CD4-positive, alpha-beta T cell (primary cell): ENCODE data around the gene NANOS3. TPM values are rescaled to one million over a fixed set of nuclear protein-coding genes. Genes with fewer than 3 reads are reported as not detected.

Experiments
- ATAC-seq: fragments of 200-7000 bp; cut with Tn5 transposase; one replicate; pipeline ENCODE4 v1.10.0; 2022; ENCODE audit warnings: mild to moderate bottlenecking; ENCODE audit not compliant: poor library complexity
- CTCF ChIA-PET: fragments of 350-600 bp; sonication (Branson Sonifier 250); formaldehyde crosslinking; loops from one replicate; lab custom pipeline; 2021; ENCODE audit warnings: antibody characterized with exemption, inconsistent platforms; lab: Charles Lee
- POLR2A ChIA-PET: fragments of 350-600 bp; sonication (Branson Sonifier 250); formaldehyde crosslinking; loops from one replicate; lab custom pipeline; 2021; ENCODE audit warnings: antibody characterized with exemption, inconsistent platforms; lab: Charles Lee
- DNase-seq, 14 experiments: peaks; one replicate each; pipeline ENCODE4 v3.0.0-alpha.2; 2013 to 2020; ENCODE audit warnings: mixed read lengths in 2 of 14
- H3K27ac ChIP-seq, 2 donors: one replicate each; pipeline versions ENCODE4 v1.5.1 to v1.7.0; 2013; ENCODE audit warnings: low read length in 2 of 2, low read depth in 1 of 2, mild to moderate bottlenecking in 1 of 2
- H3K27me3 ChIP-seq, 2 experiments: 1 replicate in 1 of 2; 2 replicates in 1 of 2; pipeline versions ENCODE4 v1.6.1 to v1.7.0; 2013; ENCODE audit warnings: low read length in 2 of 2, control low read depth in 1 of 2, mild to moderate bottlenecking in 1 of 2, moderate library complexity in 1 of 2; ENCODE audit not compliant: insufficient read depth in 2 of 2, control insufficient read depth in 1 of 2
- H3K36me3 ChIP-seq: one replicate; pipeline ENCODE4 v1.6.1; 2013; ENCODE audit warnings: low read length, control low read depth; ENCODE audit not compliant: insufficient read depth
- H3K4me1 ChIP-seq: one replicate; pipeline ENCODE4 v1.6.1; 2013; ENCODE audit warnings: low read length, control low read depth; ENCODE audit not compliant: insufficient read depth
- H3K4me3 ChIP-seq: one replicate; pipeline ENCODE4 v1.5.1; 2013; ENCODE audit warnings: mild to moderate bottlenecking, low read length, moderate library complexity
- H3K9me3 ChIP-seq, 2 experiments: 1 replicate in 1 of 2; 2 replicates in 1 of 2; pipeline versions ENCODE4 v1.6.1 to v1.7.0; 2013; ENCODE audit warnings: low read length in 2 of 2, mild to moderate bottlenecking in 2 of 2, control low read depth in 1 of 2, moderate library complexity in 1 of 2; ENCODE audit not compliant: control insufficient read depth in 1 of 2, insufficient read depth in 1 of 2
- H3K27ac Mint-ChIP-seq: one replicate; pipeline ENCODE4 v1.8.0; 2020; ENCODE audit warnings: mixed read lengths
- H3K27me3 Mint-ChIP-seq: one replicate; pipeline ENCODE4 v1.8.0; 2021; ENCODE audit warnings: mixed read lengths
- H3K36me3 Mint-ChIP-seq: one replicate; pipeline ENCODE4 v1.8.0; 2021; ENCODE audit warnings: low read depth, mixed read lengths
- H3K4me1 Mint-ChIP-seq: one replicate; pipeline ENCODE4 v1.8.0; 2021; ENCODE audit warnings: low read depth, mixed read lengths
- H3K4me3 Mint-ChIP-seq: one replicate; pipeline ENCODE4 v1.8.0; 2020; ENCODE audit warnings: mild to moderate bottlenecking, mixed read lengths
- H3K9me3 Mint-ChIP-seq: one replicate; pipeline ENCODE4 v1.8.0; 2020; ENCODE audit warnings: mixed read lengths
- CTCF ChIP-seq: fragments of 200-600 bp; IDR thresholded peaks from one replicate; pipeline ENCODE4 v1.8.0; 2022; ENCODE audit warnings: antibody characterized with exemption, mild to moderate bottlenecking
- intact Hi-C, 2 experiments: fragments of 100-400 bp; cut with DNase I in 1 of 2; cut with micrococcal nuclease in 1 of 2; formaldehyde crosslinking; loops; one replicate each; pipeline versions ENCODE4 v1.15.1 to v1.9.0; 2023 to 2025; cut with DNase I, micrococcal nuclease
- total RNA-seq, 174 experiments: library from RNA in 2 of 174; stranded (reverse) in 2 of 174; gene quantifications; one replicate each; pipeline ENCODE4 v1.2.3 and lab custom pipeline; 2021 to 2026

The NANOS3 gene
- total RNA-seq, 2 experiments from 2014 or later = 0.87 TPM; not detected in 1

DNA sequence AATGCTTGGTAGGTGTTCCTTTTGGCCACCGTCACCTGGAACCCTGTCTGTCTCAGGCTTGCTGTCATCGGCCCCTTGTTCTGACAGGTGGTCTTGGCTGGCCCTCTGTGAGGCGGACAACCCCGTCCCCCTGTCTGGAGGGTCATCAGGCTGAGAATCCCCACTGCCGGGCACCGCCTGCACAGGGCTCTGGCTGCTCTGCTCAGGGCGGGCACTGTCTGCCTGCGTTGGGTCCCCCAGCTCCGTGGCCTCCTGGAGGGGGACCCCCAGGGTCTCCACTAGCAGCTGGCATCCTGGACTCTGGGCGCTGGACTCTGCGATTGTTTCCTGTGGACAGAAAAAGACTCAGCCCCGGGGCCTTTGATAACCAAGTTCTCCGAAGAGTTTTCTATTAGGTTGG, 13.2 kb downstream of the NANOS3 start:
- Mint-ChIP-seq H3K9me3 (no peaks in the 10 kb centered on the region), H3K4me3 (no peak overlapping the region), H3K27me3 (no peaks in the 10 kb centered on the region), H3K4me1 (no peaks in the 10 kb centered on the region), H3K36me3 (no peaks in the 10 kb centered on the region), H3K27ac (no peak overlapping the region)
- Histone ChIP-seq H3K27me3 (no peaks in the 10 kb centered on the region), H3K4me1 (peaks cover 23% of the 10 kb centered on the region), H3K36me3 (no peaks in the 10 kb centered on the region), H3K4me3 (no peak overlapping the region), H3K9me3 (no peaks in the 10 kb centered on the region), H3K27ac (no peak overlapping the region)
- intact Hi-C loops = no loop called here
- ChIA-PET CTCF (no interaction called here), POLR2A (no interaction called here)
- DNase-seq (no peak), ATAC-seq (no peak)
- no peak for TF ChIP-seq CTCF

- Mint-ChIP-seq H3K36me3 (no peaks in the 10 kb centered on the region), H3K27ac (no peak overlapping the region), H3K4me3 (no peak overlapping the region), H3K4me1 (no peaks in the 10 kb centered on the region), H3K27me3 (no peaks in the 10 kb centered on the region), H3K9me3 (no peaks in the 10 kb centered on the region)
- no peaks in the 10 kb centered on the region for H3K36me3 ChIP-seq
- H3K4me3 ChIP-seq = no peak overlapping the region
- no peak for TF ChIP-seq CTCF
- intact Hi-C loops = no loop called here
- DNase-seq (no peak), ATAC-seq (no peak)
- ChIA-PET CTCF (no interaction called here), POLR2A (no interaction called here)
- no peaks in the 10 kb centered on the region for H3K27me3 ChIP-seq
- no peaks in the 10 kb centered on the region for H3K9me3 ChIP-seq
- no peak overlapping the region for H3K27ac ChIP-seq
- H3K4me1 ChIP-seq = peaks cover 1% of the 10 kb centered on the region
Observed at GRCh38 chr19:13892870-13893269, 15.9 kb downstream of the NANOS3 start.

GRCh38 chr19:13894552-13894951, 17.6 kb downstream of the NANOS3 start:
- CTCF ChIA-PET = no interaction called here
- DNase-seq (no peak), ATAC-seq (no peak)
- Histone ChIP-seq H3K36me3 (no peaks in the 10 kb centered on the region), H3K4me1 (no peaks in the 10 kb centered on the region), H3K27ac (no peak overlapping the region), H3K4me3 (no peak overlapping the region), H3K9me3 (no peaks in the 10 kb centered on the region), H3K27me3 (no peaks in the 10 kb centered on the region)
- Mint-ChIP-seq H3K27ac (no peak overlapping the region), H3K9me3 (no peaks in the 10 kb centered on the region), H3K4me1 (no peaks in the 10 kb centered on the region), H3K4me3 (no peak overlapping the region), H3K36me3 (no peaks in the 10 kb centered on the region), H3K27me3 (no peaks in the 10 kb centered on the region)
- intact Hi-C loops = no loop called here
- no peak for TF ChIP-seq CTCF
- POLR2A ChIA-PET = interaction anchor here (0.6 kb wide), 1 partner anchor 151 kb away, joined by 3 read pairs; no protein-coding TSS in a partner anchor
